Measurements from ENCODE around the gene MARCO.

DNA sequence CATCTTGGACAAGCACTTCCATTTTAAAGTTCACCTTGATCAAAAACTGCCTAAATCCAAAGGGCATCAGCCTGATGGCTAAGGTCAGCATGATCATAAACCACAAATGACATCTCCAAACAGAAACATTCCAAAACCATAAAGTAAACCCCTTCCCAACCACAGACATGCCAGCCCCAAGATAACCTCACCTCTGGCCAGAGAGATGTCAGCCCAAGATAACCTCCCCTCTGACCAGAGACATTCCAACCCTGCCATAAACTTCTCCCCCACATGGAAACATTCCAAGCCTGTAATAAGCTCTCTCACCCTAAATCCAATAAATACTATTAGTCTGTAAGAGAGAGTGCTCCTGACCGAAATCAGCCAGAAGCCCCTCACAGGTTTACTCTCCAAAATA, 18.6 kb upstream of the MARCO start:
- TF ChIP-seq, protein P1, sequence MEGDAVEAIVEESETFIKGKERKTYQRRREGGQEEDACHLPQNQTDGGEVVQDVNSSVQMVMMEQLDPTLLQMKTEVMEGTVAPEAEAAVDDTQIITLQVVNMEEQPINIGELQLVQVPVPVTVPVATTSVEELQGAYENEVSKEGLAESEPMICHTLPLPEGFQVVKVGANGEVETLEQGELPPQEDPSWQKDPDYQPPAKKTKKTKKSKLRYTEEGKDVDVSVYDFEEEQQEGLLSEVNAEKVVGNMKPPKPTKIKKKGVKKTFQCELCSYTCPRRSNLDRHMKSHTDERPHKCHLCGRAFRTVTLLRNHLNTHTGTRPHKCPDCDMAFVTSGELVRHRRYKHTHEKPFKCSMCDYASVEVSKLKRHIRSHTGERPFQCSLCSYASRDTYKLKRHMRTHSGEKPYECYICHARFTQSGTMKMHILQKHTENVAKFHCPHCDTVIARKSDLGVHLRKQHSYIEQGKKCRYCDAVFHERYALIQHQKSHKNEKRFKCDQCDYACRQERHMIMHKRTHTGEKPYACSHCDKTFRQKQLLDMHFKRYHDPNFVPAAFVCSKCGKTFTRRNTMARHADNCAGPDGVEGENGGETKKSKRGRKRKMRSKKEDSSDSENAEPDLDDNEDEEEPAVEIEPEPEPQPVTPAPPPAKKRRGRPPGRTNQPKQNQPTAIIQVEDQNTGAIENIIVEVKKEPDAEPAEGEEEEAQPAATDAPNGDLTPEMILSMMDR (conservative IDR thresholded peaks at IDR 0.05; ENCODE audit: low read depth, low read length), result no peak
- TF ChIP-seq EZH2phosphoT487 (IDR thresholded peaks at IDR 0.05; ENCODE audit: borderline replicate concordance, low read length), result no peak
- TF ChIP-seq EZH2 (IDR thresholded peaks at IDR 0.05; ENCODE audit: low read length, unreplicated experiment), result no peak

All from PC-3 (cell line).